HepG2 (cell line): Measurements from ENCODE around the gene RCBTB2.

Experiments
- JUND ChIP-seq: sonication (generic); formaldehyde crosslinking; IDR thresholded peaks from 2 replicates; pipeline ENCODE4 v1.8.0; 2022; ENCODE audit warnings: mild to moderate bottlenecking, missing genetic modification reagents
- KLF15 ChIP-seq: sonication (generic); formaldehyde crosslinking; IDR thresholded peaks from 2 replicates; pipeline ENCODE4 v1.8.1; 2023; ENCODE audit warnings: borderline replicate concordance, mild to moderate bottlenecking, inconsistent platforms, missing genetic modification reagents, mixed read lengths
- MBD4 ChIP-seq: IDR thresholded peaks from 2 replicates; pipeline ENCODE4 v1.6.1; 2012; ENCODE audit warnings: low read length, inconsistent platforms, borderline replicate concordance
- MLX ChIP-seq: IDR thresholded peaks from 2 replicates; pipeline ENCODE4 v1.6.1; 2016
- NFIB ChIP-seq: sonication (generic); formaldehyde crosslinking; IDR thresholded peaks from 2 replicates; pipeline ENCODE4 v1.9.0; 2021; ENCODE audit warnings: missing genetic modification reagents, mild to moderate bottlenecking, borderline replicate concordance
- NR0B2 ChIP-seq: sonication (generic); formaldehyde crosslinking; IDR thresholded peaks from 2 replicates; pipeline ENCODE4 v1.4.0; 2020; ENCODE audit warnings: mild to moderate bottlenecking, missing genetic modification reagents
- RAD21 ChIP-seq: fragments of 450-650 bp; formaldehyde crosslinking; IDR thresholded peaks from 2 replicates; pipeline ENCODE4 v1.5.0; 2020; ENCODE audit warnings: mild to moderate bottlenecking
- RFX5 ChIP-seq: IDR thresholded peaks from 2 replicates; pipeline ENCODE4 v1.6.1; 2011; ENCODE audit warnings: low read depth, low read length, improper control_type of control experiment
- SRF ChIP-seq: IDR thresholded peaks from 2 replicates; pipeline ENCODE4 v1.6.1; 2011; ENCODE audit warnings: mild to moderate bottlenecking, low read depth, low read length, moderate library complexity
- ZFP1 ChIP-seq: IDR thresholded peaks from 2 replicates; pipeline ENCODE4 v1.6.1; 2016
- ZNF367 ChIP-seq: sonication (generic); formaldehyde crosslinking; IDR thresholded peaks from 2 replicates; pipeline ENCODE4 v1.4.0; 2020; ENCODE audit warnings: missing genetic modification reagents, borderline replicate concordance
- ZNF546 ChIP-seq: sonication (generic); formaldehyde crosslinking; conservative IDR thresholded peaks from 2 replicates; pipeline ENCODE4 v1.8.1; 2023; ENCODE audit warnings: mild to moderate bottlenecking, missing genetic modification reagents
- ZSCAN30 ChIP-seq: sonication (generic); formaldehyde crosslinking; IDR thresholded peaks from 2 replicates; pipeline ENCODE4 v1.5.0; 2020; ENCODE audit warnings: mild to moderate bottlenecking, missing genetic modification reagents
- TF ChIP-seq, protein P1 (sequence below): sonication (generic); formaldehyde crosslinking; IDR thresholded peaks from 2 replicates; pipeline ENCODE4 v1.5.0; 2020; ENCODE audit warnings: mild to moderate bottlenecking, missing genetic modification reagents, moderate library complexity

DNA sequence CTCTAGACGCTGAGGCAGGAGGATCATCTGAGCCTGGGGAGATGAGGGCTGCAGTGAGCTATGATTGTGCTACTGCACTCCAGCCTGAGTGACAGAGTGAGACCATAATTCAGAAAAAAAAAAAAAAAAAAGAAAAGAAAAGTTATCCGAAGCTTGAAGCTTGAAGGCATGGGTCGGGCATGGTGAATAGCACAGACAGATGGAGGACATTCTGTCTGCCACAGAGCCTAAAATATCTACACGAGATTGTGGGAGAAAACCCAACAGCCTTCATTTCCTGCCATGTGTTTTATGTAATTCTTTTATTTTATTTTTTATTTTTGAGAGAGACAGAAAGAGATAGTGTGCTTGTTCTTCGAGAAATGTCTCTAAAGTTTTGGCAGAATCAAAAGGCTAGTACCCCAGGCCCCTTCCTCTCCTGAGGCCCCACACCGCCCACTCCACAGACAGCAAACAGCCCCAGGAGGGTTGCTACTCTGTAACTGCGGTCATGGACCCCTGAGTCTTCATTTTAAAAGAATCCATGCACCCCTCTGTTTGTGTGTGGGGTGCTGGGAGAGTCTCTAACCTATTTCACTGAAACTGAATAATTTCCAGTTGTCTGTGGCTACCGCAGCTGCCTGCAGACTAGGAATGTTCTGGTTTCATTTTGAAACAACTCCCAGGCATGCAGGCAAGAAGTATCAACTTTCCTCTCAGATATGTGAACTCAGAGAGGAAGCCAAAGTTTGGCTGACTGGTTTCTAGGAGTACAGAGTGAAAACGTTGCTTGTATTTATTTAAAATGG is 38.4 kb upstream of the RCBTB2 start:
- TF ChIP-seq KLF15 (no peak), ZNF546 (CRISPR knock-in tag) (no peak), MBD4 (no peak), ZSCAN30 (CRISPR knock-in tag) (no peak), ZFP1 (CRISPR knock-in tag) (no peak), JUND (CRISPR knock-in tag) (no peak), ZNF367 (CRISPR knock-in tag) (no peak), SRF (no peak), RFX5 (no peak), MLX (CRISPR knock-in tag) (no peak), NFIB (CRISPR knock-in tag) (no peak), NR0B2 (CRISPR knock-in tag) (no peak), RAD21 (CRISPR knock-in tag) (no peak)
- TF ChIP-seq, protein P1, sequence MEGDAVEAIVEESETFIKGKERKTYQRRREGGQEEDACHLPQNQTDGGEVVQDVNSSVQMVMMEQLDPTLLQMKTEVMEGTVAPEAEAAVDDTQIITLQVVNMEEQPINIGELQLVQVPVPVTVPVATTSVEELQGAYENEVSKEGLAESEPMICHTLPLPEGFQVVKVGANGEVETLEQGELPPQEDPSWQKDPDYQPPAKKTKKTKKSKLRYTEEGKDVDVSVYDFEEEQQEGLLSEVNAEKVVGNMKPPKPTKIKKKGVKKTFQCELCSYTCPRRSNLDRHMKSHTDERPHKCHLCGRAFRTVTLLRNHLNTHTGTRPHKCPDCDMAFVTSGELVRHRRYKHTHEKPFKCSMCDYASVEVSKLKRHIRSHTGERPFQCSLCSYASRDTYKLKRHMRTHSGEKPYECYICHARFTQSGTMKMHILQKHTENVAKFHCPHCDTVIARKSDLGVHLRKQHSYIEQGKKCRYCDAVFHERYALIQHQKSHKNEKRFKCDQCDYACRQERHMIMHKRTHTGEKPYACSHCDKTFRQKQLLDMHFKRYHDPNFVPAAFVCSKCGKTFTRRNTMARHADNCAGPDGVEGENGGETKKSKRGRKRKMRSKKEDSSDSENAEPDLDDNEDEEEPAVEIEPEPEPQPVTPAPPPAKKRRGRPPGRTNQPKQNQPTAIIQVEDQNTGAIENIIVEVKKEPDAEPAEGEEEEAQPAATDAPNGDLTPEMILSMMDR (CRISPR knock-in tag): no peak
